Mesodermal cell (in vitro differentiated cells): Measurements from ENCODE around the gene GPR155.
"Not testable (repeated sequence)": the region's sequence is repeated elsewhere in the genome, so short reads cannot be mapped to it uniquely, and the experiment has no call there.

Source experiments
- H3K27ac ChIP-seq: 2 replicates; pipeline ENCODE4 v1.7.0; 2013; ENCODE audit warnings: mild to moderate bottlenecking, low read depth, low read length, moderate library complexity; ENCODE audit not compliant: severe bottlenecking
- H3K36me3 ChIP-seq: 2 replicates; pipeline ENCODE4 v1.7.1; 2013; ENCODE audit warnings: mild to moderate bottlenecking, low read length, moderate library complexity; ENCODE audit not compliant: control insufficient read depth, insufficient read depth
- H3K4me1 ChIP-seq: one replicate; pipeline ENCODE4 v1.7.1; 2013; ENCODE audit warnings: mild to moderate bottlenecking, low read length; ENCODE audit not compliant: insufficient read depth, control insufficient read depth, poor library complexity, severe bottlenecking
- H3K4me3 ChIP-seq: 2 replicates; pipeline ENCODE4 v1.7.0; 2013; ENCODE audit warnings: low read length, control low read depth, mild to moderate bottlenecking; ENCODE audit not compliant: insufficient read depth, poor library complexity, severe bottlenecking; ENCODE audit errors: extremely low read depth
- H3K9me3 ChIP-seq: 2 replicates; pipeline ENCODE4 v1.7.1; 2013; ENCODE audit warnings: mild to moderate bottlenecking, low read length, moderate library complexity; ENCODE audit not compliant: control insufficient read depth
- WGBS, 2 experiments: methylation state at CpG; one replicate each; pipeline ENCODE4 v1.1.5; 2013; ENCODE audit warnings: missing lambda C conversion rate in 2 of 2; ENCODE audit not compliant: insufficient coverage in 2 of 2; 5-methylcytosine and 5-hydroxymethylcytosine counted together

Gene GPR155

DNA sequence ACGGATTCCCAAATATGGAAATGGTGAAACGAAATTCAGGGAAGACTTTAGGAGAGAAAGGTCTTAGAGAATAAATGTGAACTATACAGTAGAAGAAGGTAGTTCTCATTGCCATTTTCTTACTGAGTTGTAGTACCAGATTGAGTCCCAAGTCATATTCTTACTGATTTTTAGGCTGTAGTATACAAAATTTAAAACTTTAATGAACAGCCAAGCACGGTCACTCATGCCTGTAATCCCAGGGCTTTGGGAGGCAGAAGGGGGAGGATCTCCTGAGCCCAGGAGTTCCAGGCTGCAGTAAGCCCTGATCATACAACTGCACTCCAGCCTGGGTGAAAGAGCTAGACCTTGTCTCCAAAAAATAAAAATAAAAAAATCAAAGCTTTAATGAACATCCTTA, 89.1 kb downstream of the GPR155 start:
- WGBS, 2 experiments = 40 to 75% methylated on average over 1 to 3 of the region's 3 CpGs
- Histone ChIP-seq H3K4me3 (no peak overlapping the region), H3K9me3 (no peaks in the 10 kb centered on the region), H3K27ac (no peak overlapping the region), H3K36me3 (peaks cover 6% of the 10 kb centered on the region), H3K4me1 (no peaks in the 10 kb centered on the region)

DNA sequence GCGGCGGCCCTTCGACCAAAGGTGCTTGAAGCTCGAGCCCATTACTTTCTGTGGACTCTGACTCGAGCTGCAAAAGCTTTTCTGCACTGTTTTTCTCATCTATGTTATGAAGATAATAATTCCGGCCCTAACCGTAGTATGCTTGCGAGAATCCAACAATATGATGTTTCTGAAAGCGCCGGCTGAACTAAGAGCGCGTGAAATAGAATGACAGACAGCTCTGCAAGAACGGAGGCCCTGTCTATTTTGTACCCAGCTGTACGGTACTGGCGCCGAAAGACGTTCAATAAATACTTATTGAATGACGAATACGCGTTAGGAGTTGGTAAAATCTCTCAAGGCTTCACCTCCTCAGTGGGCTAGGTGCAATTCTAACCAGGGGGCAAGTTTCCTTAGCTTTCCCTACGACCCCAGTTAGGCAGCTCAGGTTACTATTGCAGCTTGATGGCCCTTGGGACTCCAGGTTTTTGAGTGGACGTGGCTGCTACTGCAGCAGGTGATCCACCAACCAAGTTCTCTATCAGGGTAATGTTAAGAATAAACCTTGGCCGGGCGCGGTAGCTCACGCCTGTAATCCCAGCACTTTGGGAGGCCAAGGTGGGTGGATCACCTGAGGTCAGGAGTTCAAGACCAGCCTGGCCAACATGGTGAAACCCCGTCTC, 90.7 kb downstream of the GPR155 start:
- peaks cover 6% of the 10 kb centered on the region for H3K36me3 ChIP-seq
- H3K9me3 ChIP-seq = no peaks in the 10 kb centered on the region
- H3K4me1 ChIP-seq = no peaks in the 10 kb centered on the region
- H3K4me3 ChIP-seq = peak overlapping the region; percentile 89
- H3K27ac ChIP-seq = no peak overlapping the region
- 14 to 25% methylated on average over 22 to 26 of the region's 27 CpGs for WGBS, 2 experiments

DNA sequence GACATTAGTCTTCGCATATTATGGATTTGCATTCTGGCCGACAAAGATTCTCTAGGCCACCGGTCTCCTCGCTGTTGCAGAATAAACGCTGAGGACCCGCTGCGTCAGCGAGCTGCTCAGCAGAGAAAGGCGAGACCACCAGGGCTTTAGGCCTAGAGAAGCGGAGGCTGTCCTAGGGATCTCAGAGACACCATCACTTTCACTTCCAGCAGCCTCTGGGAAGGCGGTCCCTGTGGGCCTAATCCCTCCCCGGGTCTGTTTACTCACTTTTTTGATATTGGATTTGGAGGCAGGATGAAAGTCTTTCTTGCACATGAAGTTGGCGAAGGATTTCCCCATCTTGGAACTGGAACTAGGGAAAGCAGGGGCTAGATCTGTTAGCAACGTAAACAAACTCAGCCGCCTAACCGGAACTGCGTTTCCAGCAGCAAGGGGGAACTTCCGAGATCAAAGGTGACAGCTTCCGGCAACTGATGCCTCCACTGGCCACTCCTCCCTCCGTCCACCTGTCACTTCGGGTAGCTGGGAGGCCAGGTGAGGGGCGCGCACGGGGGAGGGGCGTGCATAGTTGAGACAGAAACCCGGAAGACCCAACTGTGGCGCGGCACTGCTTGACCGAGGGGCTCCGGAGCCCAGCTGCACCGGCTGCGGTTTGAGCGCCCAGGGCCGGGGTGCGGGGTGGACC, 91.4 kb downstream of the GPR155 start, which contains the start of gene SCRN3:
TSS of gene SCRN3 (plus strand) at position 447 of the 685 bp plus-strand sequence. CDS start 2,554 bp downstream, outside the sequence.
- Histone ChIP-seq H3K9me3 (no peaks in the 10 kb centered on the region), H3K36me3 (peaks cover 12% of the 10 kb centered on the region), H3K4me1 (no peaks in the 10 kb centered on the region), H3K27ac (peak within 1 kb of the TSS; percentile 85), H3K4me3 (peak within 1 kb of the TSS; percentile 89)
- 1 to 2% methylated on average over 22 to 25 of the region's 35 CpGs for WGBS, 2 experiments

DNA sequence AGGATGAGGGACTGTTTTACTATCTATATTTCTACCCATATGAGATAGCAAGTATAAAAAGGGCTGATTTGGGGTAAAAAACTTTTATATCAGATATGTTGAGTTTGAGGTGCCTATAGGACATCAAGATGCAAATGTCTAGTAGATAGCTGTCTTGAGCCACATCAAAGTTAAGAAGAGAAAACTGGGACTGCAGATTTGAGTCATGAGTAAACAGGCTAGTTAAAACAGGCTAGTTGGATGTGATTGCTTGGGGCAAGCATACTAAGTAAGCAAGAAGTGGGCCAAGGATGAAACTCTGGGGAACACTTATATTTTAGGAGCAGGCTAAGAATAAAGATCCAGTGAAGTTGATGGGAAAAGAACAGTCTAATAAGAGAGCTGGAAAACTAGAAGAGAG, 94.1 kb downstream of the GPR155 start:
- Histone ChIP-seq H3K27ac (no peak overlapping the region), H3K36me3 (peaks cover 23% of the 10 kb centered on the region), H3K4me3 (no peak overlapping the region), H3K4me1 (no peaks in the 10 kb centered on the region), H3K9me3 (no peaks in the 10 kb centered on the region)

DNA sequence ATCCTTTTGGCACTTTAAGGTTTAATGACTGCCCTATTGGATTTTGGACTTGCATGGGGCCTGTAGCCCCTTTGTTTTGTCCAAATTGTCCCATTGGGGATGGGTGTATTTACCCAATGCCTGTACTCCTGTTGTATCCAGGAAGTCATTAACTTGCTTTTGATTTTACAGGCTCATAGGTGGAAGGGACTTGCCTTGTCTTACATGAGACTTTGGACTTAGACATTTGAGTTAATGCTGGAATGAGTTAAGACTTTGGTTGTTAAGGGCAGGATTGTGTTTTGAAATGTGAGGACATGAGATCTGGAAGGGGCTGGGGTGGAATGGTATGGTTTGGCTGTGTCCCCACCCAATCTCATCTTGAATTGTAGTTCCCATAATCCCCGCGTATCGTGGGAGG, 96.5 kb downstream of the GPR155 start:
- H3K4me1 ChIP-seq, H3K27ac ChIP-seq, H3K4me3 ChIP-seq, H3K9me3 ChIP-seq: not testable (repeated sequence)
- peaks cover 37% of the 10 kb centered on the region for H3K36me3 ChIP-seq
- 100% methylated on average over 1 of the region's 3 CpGs; no CpG with 5 or more reads in 1 of the 2 experiments for WGBS, 2 experiments

DNA sequence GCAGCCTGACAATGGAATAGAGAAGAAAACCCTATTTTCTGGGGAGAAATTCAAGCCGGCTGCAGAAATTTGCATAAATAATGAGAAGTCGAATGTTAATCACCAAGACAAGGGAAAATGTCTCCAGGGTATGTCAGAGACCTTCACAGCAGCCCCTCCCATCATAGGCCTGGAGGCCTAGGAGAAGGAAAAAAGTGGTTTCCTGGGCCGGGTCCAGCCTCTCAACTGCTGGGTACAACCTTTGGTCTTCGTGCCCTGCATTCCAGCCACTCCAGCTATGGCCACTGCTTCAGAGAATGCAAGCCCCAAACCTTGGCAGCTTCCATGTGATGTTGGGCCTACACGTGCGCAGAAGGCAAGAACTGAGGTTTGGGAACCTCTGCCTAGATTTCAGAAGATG, 97.3 kb downstream of the GPR155 start:
- H3K4me3 ChIP-seq = no peak overlapping the region
- peaks cover 41% of the 10 kb centered on the region for H3K36me3 ChIP-seq
- H3K27ac ChIP-seq = no peak overlapping the region
- no peaks in the 10 kb centered on the region for H3K9me3 ChIP-seq
- H3K4me1 ChIP-seq = no peaks in the 10 kb centered on the region
- 89 to 94% methylated on average over 4 to 6 of the region's 6 CpGs for WGBS, 2 experiments

DNA sequence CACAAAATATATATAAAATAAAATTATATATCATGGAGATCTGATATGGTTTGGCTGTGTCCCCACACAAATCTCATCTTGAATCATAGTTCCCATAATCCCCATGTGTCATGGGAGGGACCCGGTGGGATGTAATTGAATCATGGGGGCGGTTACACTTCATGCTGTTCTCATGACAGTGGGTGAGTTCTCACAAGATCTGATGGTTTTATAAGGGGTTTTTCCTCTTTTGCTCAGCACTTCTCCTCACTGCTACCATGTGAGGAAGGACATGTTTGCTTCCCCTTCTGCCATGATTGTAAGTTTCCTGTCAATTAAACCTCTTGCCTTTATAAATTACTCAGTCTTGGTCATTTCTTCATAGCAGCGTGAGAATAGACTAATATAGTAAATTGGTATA, 98.1 kb downstream of the GPR155 start:
- WGBS, 2 experiments = 86 to 100% methylated on average over 1 to 2 of the region's 3 CpGs
- H3K36me3 ChIP-seq = peaks cover 41% of the 10 kb centered on the region
- not testable (repeated sequence) for H3K4me1 ChIP-seq

DNA sequence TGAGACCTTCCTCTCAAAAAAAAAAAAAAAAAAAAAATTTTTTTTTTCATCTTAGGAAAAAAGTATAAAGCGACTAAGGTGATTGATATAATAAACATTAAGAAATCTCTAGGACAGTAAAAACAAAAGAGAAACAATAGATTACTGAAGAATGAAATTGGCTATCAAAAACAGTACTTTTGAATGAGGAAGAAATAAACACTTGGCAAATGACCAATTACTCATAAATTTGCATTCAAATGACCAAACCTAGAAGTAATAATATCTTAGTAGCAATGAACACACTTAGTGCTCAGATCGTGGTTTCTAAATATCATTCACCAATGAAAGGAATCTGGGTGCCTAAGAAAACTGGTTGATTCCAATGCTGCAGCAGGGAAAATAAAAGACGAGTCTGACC, 101.6 kb downstream of the GPR155 start:
- 93 to 100% methylated on average over 1 to 2 of the region's 3 CpGs for WGBS, 2 experiments
- Histone ChIP-seq H3K9me3 (no peaks in the 10 kb centered on the region), H3K36me3 (peaks cover 28% of the 10 kb centered on the region), H3K4me1 (no peaks in the 10 kb centered on the region), H3K27ac (no peak overlapping the region), H3K4me3 (no peak overlapping the region)

More for the DNA sequence above, 98.1 kb downstream of the GPR155 start:
- not testable (repeated sequence) for H3K9me3 ChIP-seq, H3K4me3 ChIP-seq, H3K27ac ChIP-seq

DNA sequence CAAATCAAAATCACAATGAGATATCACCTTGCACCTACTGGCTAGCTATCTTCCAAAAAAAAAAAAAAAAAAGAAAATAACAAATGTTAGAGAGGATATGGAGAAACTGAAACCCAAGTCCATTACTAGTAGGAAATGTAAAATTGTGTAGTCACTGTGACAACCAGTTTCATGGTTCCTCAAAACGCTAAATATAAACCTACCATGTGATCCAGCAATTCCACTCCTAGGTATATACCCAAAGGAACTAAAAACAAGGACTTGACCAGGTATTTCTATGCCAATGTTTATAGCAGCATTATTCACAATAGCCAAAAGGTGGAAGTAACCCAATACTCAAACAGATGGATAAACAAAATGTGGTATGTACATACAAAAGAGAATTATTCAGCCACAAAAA, 103.0 kb downstream of the GPR155 start:
- no peaks in the 10 kb centered on the region for H3K9me3 ChIP-seq
- H3K4me1 ChIP-seq = no peaks in the 10 kb centered on the region
- WGBS, 2 experiments = 83 to 88% methylated on average over 1 of the region's 1 CpG
- H3K36me3 ChIP-seq = peaks cover 27% of the 10 kb centered on the region
- no peak overlapping the region for H3K27ac ChIP-seq
- no peak overlapping the region for H3K4me3 ChIP-seq
